HG03108 (cell line): ENCODE data around the gene KHDRBS2.

Experiments used
- ATAC-seq: cut with Tn5 transposase; IDR thresholded peaks from one replicate; pipeline ENCODE4 v1.9.1; 2021; ENCODE audit warnings: moderate library complexity; ENCODE audit not compliant: unreplicated experiment

The KHDRBS2 gene

DNA sequence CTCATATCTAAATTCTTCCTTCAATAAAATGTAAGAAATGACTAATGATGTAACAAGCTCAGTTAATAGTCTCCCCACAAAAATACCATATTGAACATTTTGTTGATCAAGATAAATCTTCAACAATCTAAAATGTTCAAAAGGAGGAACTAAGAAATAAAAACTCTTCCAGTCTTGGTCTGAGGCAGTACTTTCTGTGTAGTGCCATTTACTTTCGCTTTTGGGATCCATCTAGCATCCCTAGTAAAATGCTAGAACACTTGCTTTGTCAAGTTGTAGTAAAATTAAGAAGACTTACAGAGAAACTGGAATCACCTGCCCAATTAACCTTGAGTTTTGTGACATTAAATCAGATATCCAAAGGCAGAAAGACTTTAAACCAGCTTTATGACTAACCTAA, 246.4 kb downstream of the KHDRBS2 start:
- no peak for ATAC-seq

DNA sequence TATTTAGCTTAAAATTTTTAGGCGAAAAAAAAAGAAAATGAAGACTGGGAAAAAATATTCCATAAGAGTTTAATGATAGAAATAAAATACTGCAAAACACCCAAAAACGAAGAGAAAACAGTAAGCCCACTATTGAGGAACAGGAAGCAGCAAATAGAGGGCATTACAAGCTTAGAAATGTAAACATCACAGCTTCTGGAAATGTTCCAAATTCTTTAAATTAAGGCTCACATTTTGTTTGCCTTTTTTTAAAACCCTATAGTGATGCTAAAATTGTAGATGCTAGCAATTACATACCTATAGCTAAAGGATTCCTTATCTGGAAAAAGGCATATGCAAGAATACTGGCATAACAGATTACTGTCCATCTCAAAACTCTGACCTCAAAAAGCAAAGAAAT, 248.6 kb downstream of the KHDRBS2 start:
- no peak for ATAC-seq

DNA sequence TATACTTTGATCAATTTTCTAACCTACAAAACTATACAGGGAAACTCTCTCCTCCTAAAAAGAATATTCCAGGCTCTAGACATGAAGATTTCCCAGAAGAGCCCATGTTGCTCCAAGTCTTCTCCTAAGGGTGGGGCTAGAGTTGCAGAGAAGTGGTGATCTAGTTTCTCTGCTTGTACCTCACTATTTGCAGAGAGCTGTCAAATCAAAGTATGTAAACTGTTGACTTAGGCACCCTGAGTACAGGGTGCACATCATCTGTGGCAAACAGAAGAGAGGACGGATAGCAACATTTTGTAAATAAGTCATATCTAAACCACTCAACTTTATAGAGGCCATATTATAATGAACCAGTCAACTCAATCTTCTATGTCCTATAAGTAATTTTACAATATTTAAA, 250.1 kb downstream of the KHDRBS2 start:
- ATAC-seq: no peak

DNA sequence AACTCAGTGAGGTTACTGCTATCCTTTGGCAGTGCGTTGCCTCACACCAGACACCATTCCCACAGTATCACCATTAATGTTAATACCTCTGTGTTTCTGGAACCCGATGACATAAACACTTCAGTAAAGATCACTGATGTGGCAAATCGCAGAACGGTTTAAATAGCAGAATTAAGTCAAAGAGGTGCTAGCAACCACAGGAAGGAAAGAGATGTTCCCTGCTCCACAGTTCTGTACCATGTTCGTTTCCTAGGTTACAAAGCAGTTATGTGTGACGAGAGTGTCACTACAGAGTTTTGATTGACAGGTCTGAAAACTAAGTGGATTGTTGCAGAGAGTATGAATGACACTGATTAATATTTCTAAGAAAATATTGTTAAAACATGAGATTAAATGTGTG, 272.3 kb downstream of the KHDRBS2 start:
- ATAC-seq: no peak

DNA sequence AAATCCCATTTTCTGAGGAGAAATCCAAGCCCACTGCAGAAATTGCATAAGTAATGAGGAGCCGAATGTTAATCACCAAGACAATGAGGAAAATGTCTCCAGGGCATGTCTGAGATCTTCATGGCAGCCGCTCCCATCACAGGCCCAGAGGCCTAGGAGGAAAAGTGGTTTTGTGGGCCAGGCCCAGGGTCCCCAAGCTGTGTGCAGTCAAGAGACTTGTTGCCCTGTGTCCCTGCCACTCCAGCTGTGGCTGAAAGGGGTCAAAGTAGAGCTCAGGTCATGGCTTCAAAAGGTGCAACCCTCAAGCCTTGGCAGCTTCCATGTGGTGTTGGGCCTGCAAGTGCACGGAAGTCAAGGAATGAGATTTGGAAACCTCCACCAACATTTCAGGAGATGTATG, 276.6 kb downstream of the KHDRBS2 start:
- ATAC-seq: no peak

DNA sequence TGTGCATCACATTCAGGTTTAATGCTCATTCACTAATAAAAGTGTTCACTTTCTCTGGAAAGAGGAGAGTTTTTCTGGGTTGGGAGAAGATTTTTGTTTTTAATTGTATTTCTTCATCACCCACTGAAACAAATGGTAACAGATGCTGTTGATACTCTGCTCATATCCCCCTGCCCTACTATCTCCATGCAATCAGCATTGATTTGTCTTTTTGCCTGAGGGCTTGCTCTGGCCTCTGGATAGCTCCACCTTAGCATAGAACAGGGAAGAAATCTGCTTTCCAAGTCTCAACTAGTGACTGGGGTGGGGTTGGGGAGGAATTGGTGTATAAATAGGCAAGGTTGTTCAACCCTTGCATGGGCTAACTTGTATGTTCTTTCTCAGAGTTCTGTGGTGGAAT, 296.4 kb downstream of the KHDRBS2 start:
- ATAC-seq: no peak

DNA sequence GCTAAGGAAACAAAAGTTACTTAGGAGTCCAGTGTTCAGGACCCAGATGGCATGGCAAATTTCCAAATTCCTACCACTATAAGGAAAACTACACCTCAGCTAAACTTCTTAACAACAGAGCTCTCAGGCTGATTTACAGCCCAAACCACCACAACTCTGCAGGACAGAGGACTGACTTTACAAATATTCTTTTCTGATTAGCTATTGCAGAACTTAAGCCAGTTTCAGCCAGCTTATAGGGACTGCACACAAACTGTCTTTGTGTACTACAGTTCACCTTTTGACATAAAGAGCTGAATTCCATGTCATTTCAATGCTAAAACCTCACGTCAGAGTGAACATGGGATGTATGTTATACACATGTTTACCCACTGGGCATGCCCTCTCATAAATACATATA, 305.4 kb downstream of the KHDRBS2 start:
- ATAC-seq: no peak

DNA sequence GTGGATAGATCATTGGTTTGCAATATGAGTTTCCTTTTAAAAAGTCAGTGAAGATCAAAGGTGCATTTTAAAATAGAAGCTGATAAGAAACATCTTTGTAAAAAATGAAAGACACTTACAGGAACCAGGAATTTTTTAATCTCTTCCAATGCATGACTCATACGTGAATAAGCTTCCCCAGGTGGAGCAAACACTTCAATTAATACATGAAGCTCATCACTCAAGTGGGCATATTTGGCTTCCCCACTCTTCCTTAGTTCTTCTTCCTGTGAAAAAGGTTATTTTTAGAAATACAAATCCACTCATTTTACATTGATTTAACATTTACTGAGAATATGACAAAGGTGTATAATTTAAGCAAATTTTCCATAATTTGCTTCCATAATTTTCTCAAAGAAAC, 308.1 kb downstream of the KHDRBS2 start:
- no peak for ATAC-seq

DNA sequence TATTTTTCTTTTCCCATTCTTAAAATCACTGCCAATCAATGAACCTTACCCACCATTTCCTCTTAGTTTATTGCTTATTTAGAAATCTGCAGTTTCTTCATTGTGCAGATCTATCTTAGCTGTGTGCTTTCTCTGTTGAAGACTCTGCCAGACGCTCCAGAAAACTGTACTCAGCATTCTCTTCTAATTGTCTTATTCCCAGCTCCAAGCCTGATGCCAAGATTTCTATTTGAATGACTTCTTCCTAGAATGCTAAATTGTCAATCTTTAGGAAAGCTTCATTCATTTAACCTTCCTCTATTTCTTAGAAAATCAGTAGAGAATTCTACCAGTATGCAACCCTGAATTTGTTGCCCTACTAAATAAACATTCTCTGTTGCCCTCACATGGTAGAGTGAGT, 308.9 kb downstream of the KHDRBS2 start:
- ATAC-seq: no peak

DNA sequence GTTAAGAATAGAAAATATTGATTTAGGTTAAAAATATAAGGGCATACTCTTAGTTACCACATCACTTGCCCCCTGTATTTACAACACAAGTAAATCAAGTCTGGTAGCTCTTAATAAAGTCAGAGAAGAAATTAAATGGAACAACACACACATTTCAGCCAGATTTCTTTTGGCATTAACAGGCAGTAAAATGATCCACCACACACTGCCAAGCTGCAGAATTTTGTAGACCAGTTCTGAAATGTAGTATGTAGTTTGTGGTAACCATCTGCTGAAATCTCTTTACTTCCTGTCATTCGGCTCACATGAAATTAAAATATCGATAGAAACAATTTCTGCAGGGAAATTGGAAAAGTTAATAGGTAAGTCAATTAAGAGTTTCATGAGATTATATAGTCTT, 326.8 kb downstream of the KHDRBS2 start:
- ATAC-seq: no peak

DNA sequence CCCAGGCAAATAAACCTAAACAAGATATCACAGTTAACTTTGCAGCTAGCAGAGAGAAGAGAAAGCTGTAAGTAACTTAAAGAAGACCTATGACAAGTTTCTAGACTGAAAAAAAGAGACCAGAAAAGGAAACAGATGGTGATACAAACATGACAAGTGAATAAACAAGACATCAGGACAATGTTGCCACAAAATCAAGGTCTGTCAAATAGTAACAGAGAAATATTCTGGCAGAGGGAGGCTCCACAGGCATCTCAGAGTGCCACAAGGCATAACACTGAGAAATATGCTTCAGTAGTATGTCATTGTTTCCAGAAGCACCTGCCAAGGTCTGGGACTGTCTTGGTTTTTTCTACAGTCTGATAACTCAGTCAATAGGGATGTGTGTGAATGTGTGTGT, 332.2 kb downstream of the KHDRBS2 start:
- ATAC-seq: no peak

DNA sequence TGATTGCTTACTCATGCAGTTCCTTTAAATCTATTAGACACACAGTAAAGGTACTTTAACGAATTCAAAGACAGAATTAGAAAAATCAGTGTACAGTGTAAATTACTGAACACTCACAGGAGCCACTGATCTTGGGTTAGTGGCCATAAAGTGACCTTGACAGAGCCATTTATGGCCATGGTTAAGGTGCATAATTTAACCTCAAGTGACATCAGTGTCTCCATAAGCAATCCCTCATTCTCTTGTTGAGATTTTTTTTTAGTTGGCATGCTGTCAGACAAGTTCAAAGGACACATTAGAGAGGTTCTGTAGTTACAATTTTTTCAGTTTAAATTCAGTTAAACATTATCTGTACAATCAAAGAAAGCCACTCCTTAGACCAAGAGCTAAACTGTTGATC, 334.4 kb downstream of the KHDRBS2 start:
- ATAC-seq: no peak

DNA sequence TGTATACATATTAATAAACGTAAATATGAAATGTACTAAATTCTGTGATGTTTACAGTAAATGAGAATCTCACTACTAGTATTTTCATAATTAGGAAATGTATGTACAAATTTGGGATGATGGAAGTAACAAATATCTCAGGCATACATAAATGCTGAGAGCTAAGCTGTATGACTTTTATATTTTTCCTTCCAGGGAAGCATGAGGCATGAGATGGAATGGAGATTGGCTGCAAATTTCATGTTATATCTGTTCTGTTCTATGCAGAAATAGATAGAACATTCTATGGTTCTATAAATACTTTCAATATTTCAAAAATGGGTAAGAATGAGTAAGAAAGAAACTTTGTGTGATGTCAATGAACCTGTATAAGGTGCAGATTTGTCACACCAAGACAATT, 335.2 kb downstream of the KHDRBS2 start:
- no peak for ATAC-seq

DNA sequence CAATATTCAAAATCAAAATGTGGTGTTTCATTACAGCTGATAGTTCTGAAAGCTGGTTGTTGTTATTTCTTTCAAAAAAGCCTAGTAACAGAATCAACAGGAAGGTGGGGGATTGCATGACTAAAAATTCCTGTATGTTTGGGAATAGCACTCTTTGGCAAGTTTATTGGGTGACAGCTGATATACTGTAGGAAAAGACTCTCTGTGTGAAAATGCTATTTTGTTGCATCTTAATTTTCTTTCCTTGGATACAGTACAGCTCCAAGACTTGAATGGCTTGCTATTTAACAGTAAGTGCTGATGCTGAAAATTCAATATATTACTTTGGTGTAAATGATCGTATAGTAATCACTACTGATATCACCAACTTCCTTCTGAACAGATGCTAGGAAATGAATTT, 336.1 kb downstream of the KHDRBS2 start:
- ATAC-seq: no peak

DNA sequence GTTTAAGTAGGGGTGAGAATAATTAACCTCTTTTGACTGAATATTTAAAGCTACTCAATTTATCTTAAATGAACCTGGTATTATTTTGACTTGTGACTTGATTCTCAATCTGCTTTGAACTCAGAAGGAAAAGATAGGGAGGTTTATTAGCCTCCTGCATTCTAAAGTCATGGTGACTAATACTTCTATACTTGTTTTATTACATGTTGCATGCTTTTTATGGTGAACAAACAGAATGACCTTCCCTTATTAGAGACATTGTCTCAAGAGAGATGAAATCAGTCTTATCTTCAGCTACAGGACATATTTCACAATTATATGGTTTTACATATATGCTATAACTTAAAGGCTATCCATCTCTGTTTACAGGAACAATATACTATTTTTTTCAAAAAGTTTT, 336.9 kb downstream of the KHDRBS2 start:
- ATAC-seq: no peak

DNA sequence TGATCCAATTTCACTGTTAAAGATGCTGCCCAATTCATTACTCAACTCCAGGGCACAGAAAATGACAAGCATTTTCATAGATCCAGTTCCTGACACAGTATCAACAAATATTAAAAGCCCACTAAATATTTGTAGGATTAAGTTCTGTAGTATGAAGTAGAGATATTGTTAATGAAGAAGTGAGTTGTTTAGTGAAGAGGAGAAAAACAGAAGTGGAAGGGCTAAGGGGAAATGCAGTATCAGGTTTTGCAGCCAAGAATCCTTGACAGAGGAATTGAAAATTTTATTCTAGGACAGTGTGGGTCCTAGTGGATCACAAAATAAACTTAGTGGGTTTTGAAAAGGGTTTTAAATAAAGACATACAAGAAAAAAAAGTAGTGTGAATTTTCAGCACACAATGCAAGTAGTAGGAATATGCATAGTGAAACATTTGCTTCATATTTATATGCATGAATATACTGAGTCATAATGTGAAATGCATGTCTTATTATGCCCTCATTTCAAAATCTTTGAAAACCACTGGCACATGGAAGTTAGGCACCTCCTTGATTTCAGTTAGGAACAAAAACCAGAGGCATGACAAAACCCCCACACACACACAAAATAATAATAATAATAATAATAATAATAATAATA, 338.6 kb downstream of the KHDRBS2 start:
- no peak for ATAC-seq

DNA sequence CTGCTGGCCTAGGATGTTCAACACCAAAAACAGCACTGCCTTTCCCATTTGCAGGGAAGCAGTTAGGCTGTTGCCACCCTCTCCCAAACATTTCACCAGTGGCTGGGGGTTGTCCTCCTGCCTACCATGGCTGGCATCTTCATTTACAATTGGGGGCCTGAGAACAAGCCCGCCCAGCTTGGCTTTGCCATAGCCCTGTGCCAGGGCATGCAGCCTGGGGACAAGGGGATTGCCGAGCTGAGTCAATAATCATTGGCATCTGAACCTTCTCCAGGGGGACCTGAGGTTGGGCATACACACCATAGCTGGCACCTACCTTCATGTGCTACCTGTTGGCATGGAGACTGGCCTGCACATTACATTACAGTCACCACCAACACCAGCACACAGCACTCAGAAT, 345.1 kb downstream of the KHDRBS2 start:
- no peak for ATAC-seq

DNA sequence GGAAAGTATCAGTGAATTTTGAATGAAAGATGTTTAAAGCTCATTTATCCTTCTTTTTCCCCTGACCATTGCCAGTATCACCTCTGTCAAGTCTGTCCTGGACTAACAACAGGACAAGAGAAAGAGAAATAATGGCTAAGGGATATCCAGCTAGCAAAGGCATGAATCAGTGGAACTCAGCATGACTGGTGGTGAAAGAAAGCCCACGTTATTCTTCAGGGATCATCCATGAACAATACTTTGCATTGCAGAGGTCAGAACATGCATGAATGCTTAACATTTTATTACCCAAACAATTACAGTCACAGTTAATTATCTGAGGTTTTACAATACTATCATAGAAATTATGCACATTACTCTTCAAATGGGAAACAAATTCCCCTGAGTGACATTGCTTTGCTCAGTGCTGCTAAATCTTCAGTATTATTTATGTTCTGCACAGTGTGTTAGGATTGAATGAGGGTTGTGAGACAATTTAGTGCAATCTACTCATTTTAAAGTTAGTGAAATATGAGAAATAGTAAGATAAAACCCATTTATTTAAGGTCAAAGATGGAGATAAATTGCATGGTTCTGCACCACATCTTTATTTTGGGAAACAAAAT, 350.7 kb downstream of the KHDRBS2 start:
- ATAC-seq: no peak

DNA sequence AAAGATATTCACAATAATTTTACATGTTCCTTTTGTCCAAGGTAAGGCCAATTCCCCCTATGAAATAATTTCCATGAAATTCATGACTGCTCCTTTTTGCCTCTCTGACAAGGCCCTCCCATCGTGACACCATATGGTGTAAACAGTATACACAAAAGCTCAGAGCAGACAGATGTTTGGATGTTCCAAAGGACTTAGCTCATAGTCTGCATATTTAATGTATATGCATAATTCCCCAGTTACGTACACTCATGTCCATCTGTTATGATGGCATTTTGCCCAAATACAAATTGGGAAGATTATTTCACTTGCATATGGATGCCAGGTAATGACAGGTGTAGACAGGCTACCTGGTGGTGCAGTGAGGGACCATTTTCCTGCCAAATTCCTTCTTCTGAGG, 376.5 kb downstream of the KHDRBS2 start:
- ATAC-seq: no peak

DNA sequence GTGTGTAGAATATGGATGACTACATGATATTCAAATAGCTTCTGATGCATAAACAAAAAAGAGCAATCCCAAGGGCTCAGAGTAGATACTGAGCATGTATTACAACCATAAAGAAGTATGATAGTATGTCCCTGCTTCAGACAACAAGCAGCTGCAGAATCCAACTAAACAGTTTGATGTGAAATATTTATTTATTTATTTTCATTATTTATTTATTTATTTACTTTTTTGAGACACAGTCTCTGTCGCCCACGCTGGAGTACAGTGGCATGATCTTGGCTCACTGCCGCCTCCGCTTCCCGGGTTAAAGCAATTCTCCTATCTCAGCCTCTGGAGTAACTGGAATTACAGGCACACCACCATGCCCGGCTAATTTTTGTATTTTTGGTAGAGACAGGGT, 384.3 kb downstream of the KHDRBS2 start:
- no peak for ATAC-seq

DNA sequence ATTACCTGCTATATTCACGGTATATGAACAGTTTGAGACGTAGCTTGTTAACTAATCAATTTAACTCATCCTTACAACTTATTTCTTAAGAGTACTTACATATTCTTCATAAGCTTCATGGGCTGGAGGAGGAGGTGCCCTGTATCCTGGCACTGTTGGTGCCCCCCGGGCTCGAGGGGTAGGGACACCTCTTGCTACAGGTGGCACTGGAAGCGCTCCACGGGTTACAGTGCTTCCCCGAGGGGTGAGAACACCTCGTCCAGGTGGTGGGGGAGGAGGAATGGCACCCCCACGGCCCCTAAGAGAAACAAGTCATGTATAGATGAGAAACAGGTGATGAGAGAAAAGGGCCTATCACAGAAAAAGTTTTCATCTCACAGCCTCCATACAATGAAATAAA, 391.5 kb downstream of the KHDRBS2 start:
- ATAC-seq: no peak

DNA sequence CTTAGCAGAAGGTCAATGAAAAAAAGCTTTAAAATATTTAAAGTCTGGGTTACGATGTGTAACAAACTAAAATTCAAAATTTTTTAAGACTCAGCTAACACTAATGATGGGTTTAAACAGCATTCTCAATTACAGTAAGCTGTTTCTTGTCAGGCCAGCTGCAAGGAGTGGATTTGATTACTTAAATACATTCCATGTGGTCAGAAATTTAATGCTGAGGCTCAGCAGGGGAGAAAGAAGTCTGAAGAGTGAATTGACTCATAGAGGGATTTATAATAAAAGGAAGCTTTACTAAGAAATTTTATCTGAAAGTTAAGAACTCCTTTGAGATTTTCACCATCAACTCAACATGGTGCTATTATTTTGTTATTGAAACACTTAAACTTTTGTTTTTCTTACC, 398.6 kb downstream of the KHDRBS2 start:
- ATAC-seq: no peak

DNA sequence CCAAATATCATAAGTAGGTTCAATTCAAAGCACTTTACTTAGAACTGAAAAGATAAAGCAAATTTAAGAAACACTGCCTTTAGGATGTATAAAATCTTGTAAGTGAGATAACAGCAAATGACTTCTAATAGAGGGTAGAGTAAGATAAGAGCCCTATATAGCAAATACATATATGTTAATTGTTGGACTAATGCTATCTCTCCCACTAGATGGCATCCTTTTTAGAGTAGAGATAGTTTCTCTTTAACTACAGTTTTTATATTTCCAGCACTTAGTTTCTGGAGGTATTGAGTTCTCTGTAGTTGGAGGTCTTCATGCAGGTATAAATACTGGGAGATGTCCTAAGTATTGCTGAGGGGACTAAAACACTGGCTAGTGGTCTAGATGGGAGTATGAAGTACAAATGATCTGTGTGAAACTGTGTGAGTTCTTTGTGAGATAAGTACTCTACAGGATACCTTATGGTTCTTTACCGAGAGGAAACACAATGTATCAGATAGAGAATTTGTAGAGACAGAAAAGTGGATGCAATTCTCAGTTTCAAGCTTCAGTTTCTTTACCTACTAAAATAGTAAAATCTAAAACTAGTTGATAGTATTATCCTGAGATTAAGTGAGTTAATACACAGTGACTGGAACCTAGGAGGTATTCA, 399.3 kb downstream of the KHDRBS2 start:
- no peak for ATAC-seq
